Epidermal melanocyte (primary cell): ENCODE measurements around the gene UNC79.
"Not testable (repeated sequence)": the region's sequence is repeated elsewhere in the genome, so short reads cannot be mapped to it uniquely, and the experiment has no call there.

Source experiments
- DNase-seq: peaks from one replicate; pipeline ENCODE4 v3.0.0; 2011; ENCODE audit warnings: low spot score; ENCODE audit not compliant: insufficient read length

The UNC79 gene

DNA sequence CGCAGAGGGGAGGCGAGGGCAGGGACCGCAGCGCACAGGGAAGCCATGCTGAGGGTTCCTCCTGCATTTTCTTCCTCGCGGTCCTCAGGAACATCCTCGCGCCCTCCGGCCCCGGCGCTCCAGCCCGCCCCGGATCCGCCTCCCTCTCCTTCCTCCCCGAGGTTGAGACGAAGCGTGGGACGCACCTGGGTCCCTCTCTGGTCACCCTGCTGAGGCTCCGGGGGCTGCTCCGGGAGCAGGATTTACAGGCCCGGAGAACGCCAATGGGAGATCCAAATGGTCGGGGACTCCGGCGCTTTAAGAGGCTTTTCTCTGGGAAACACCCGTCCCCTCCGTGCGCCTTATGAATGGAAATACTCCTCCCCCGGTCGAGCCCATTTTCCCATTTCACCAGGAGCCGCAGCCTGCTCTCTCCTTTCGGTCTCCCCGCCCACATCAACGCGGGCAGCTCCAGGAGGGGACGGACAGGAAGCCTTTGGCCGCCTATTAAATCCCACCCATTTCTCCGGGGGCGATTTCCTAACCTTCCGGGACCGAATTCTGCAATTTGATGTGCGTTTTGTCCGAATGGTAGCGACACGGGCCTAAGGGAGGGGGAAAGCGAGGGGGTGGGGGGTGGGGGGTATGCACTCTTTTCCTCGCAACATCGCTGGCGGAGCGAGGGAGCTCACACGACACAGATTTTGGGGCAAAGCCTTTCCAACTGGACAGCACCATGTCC is at the start of gene UNC79:
UNC79 (plus strand) TSS at position 625 of the 721 bp plus-strand sequence; CDS start at position 716, 91 bp downstream.
- DNase-seq = no peak

DNA sequence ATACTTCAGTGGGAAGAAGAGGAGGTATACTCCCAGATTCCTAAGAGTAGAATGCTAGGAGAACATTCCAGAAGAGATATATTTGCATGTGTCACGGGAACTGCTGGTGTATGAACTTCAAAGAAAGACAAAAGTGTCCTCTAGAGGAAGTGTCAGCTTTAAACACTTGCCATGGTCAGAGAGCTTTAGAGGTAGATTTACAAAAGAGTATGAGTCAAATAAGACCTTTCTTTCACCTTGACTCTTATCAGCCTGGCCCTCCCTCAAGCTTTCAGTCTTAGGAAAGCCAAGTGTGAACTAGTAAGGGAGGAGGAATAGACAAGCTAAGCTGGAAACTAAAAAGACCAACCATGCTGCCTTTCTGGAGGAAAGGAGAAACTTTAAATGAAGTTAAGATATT is 49.1 kb upstream of the UNC79 start:
- DNase-seq = no peak

DNA sequence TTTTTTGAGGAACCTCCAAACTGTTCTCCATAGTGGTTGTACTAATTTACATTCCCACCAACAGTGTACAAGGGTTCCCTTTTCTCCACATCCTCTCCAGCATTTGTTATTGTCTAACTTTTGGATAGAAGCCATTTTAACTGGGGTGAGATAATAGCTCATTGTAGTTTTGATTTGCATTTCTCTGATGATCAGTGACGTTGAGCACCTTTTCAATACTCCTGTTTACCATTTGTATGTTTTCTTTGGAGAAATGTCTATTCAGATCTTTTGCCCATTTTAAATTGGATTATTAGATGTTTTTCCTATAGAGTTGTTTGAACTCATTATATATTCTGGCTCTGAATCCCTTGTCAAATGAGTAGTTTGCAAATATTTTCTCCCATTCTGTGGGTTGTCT is 46.5 kb upstream of the UNC79 start:
- DNase-seq = not testable (repeated sequence)

DNA sequence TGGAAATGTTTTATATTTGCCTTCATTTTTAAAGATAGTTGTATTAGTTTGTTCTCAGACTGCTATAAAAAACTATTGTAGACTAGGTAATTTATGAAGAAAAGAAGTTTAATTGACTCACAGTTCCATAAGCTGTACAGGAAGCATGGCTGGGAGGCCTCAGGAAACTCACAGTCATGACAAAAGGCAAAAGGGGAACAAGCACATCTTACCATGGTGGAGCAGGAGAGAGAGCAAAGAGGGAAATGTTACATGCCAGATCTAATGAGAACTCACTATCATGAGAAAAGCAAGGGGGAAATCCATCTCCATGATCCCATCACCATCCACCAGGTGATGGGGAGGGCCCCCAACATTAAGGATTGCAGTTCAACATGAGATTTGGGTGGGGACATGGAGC is 35.5 kb upstream of the UNC79 start:
- DNase-seq = no peak

DNA sequence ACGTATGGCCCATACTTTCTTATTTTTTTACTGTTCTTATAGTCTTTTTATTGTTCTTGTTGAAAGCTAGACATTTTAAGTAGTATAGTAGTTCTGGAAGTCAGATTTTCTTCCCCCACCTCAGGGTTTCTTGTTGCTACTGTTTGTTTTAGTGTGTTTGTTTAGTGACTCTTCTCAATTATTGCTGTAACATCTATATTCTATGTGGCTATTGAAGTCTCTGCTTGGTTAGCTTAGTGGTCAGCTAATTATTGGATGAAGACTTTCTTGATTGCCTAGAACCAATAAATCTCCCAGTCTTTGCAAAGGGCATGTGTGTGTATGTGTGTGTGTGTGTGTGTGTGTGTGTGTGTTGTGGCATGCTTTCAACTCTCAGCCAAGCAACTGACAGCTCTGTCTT is 34.3 kb upstream of the UNC79 start:
- DNase-seq = no peak

DNA sequence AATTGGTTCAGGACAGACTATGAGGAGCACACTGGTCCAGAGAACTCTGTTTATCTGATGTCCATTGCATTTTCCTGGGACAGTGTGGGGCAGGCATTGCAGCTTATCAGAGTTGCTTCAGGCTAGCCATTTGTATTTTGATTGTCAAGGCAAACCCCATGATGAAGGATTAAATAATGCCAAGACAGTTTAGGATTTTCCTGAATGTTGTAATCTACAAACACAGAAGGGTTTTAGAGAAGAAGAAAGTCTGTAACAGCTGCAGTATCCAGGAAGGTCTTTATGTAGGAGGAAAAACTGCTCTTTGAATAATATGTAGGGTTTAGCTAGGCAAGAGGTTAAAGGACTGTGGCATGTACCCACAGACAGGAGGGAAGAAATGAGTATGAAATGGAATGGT is 32.2 kb upstream of the UNC79 start:
- no peak for DNase-seq

DNA sequence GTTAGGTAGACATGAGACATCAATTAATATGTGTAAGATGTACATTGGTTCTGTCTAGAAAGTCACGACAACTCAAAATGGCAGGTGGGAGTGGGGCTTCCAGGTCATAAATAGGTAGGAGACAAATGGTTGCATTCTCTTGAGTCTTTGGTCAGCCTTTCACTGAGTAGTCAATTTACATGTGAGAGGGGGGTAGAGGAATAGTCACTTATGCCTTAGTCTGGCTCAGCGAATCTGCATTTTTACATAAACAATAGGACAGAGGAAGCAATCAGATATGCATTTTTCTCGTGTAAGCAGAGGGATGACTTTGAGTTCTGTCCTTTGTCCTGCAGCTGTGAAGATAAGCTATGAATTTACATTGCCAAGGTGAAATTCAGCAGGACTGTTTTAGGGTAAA is 27.8 kb upstream of the UNC79 start:
- DNase-seq = no peak

DNA sequence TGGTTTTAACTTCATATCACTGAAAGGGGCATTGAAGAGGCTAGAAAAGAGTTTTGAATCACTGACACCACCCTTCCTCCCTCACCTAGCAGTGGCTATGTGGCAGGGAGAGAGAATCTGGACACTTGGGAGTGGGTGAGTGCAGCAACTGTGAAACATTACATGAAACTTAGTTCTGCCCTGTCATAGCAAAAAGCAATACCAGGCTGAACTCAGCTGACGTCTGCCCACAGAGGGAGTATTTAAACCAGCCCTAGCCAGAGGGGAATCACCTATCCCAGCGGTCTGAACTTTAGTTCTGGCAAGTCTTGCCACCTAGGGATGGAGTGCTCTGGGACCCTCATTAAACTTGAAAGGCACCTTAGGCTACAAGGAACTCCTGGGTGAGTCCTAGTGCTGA is 20.7 kb upstream of the UNC79 start:
- DNase-seq = no peak

DNA sequence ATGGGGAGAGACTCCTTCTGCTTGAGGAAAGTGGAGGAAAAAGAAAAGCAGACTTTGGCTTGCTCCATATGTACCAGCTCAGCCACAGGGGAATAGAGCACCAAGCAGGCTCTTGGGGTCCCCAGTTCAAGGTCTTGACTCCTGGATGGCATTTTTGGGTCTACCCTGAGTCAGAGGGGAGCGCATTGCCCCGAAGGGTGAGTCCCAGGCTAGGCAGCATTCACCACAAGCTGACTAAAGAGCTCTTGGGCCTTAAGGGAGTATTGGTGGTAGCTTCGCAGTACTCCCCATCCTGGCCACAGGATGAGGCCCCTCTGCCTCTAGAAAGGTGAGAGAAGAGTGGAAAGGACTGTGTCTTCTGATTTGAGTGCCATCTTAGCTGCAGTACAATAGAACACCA is 19.8 kb upstream of the UNC79 start:
- DNase-seq = no peak

DNA sequence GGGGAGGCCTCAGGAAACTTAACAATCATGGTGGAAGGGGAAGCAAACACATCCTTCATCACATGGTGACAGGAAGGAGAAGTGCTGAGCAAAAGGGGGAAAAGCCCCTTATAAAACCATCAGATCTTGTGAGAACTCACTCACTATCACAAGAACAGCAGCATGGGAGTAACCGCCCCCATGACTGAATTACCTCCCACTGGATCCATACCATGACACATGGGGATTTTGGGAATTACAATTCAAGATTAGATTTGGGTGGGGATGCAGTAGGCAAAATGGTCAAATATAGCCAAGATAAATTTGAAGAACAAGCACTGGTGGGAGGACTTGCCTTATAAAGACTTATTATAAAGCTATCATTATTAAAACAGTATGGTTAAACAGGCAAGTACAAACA is 5.6 kb upstream of the UNC79 start:
- DNase-seq = not testable (repeated sequence)

DNA sequence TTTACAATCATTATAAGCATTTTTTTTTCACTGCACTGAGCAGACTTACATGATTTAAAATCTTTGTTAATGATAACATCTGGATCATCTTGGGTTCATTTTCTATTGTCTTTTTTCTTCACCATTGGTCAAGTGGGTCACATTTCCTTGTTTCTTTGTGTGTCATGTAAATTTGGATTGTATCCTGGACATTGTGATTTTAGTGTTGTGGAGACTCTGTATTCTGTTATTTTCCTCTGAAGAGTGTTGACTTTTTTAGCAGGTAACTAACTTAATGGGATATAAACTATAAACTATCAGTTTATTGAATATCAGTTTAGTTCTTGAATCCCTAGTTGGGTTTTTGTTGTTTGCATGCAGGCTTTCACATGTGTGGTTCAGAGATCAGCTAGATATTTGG is 4.0 kb upstream of the UNC79 start:
- DNase-seq = no peak

DNA sequence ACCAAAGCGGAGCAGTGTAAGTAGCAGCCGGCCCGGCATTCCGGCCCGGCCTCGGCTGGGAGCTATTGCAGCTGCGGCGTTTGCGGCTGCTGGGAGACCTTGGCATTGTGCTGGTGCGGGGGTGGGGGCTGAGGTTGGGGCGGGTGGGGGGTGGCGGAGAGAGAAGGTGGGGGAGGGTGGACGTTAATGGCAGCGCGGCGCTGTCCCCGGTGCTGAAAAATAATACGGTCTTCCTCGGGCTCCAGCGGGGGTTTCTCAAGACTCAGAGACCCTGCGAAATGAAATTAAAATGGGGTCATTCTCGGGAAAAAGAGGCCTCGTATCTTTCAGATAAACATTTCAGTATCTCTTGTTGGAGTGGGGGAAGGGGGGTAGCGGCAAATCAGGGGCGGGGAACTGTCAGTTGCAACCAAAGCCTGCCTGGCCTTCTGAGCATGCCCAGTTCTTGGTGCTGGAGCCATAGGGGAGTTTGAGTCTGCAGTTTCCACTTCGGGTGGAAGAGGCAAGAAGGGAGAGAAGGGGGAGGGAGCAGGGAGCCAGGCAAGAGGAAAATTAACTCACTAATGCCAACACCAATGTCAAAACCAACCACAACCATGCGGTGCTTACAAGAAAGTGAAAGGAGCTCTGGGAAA is 414 bp downstream of the UNC79 start:
- DNase-seq = no peak

DNA sequence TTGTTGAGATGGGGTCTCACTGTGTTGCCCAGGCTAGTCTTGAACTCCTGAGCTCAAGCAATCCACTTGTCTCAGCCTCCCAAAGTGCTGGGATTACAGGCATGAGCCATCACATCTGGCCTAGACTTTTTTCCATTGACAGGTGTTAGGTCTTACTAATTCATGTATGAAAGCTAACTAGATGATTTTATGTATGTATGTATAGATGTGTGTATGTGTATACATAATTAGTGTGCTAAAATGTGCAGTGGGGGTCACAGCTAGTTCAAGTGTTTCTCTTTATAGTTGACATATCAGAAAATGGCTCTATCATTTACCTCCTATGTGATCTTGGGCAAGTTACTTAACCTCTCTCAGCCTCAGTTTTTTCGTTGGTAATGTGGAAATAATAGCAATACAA is 23.5 kb downstream of the UNC79 start:
- DNase-seq = no peak

DNA sequence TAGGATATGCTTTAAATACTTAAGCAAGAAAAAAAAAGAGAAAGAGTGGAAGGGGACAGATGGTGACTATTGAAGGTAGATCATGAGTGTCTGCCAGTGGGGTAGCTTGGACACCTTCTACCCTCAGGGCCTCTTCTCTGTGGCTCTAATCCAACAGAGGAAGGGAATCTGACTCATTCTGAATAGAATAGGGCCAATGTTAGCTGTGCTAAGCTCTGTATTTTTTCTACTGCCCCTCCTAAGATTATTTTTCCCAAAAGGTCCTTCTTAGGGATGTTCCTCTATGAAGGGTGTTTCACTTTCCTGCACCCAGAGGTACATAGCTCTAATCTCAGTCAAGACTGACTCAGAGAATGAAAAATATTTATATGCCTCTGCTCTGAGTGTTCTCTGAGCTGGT is 25.6 kb downstream of the UNC79 start:
- no peak for DNase-seq

DNA sequence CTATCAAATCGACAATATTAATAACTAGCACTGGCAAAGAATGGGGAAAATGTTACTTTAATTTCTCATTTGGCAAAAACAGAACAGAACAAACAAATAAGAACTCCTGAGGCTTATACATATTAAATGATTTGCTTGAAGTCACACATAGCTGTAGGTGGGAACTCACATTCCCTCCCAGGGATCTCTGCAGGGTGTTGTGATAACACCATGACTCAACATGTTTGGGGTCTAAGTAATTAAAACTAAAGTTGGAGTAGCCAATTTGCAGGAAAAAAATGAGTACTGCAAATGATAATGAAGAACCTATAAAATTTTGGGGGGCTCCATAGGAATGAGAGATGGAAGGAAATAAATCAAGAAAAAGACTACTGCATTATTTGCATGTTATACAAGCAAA is 27.5 kb downstream of the UNC79 start:
- no peak for DNase-seq

DNA sequence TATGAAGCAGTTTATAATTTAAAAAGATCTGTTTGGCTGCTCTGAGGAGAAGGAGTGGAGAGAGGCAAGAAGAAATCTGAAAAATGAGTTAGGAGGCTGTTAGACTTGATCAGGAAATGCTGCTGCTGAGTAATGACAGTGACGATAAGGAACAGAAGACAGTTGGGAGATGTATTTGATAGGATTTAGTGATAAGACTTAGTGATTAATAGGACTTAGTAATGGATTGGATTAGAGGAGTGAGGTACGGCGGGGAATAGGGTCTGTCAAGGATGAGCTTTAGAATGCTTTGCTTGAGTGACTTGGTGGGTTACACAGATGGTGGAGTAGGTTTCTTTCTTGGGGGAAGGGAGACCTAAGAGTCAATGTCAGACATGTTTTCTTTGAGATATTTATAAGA is 31.7 kb downstream of the UNC79 start:
- no peak for DNase-seq

DNA sequence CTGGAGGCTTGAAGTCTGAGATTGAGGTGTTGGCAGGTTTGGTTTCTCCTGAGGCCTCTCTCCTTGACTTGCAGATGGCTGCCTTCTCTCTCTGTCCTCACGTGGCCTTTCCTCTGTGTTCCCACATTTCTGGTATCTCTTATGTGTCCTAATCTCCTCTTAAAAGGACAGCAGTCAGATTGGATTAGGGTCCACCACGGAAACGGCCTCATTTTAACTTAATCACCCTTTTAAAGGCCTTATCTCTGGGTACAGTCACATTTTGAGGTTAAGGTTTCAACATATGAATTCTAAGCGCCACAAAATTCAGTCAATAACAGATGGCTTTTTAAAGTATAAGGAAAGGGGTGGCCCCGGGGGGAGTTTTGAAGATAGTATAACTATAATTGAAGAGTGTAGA is 33.5 kb downstream of the UNC79 start:
- no peak for DNase-seq

DNA sequence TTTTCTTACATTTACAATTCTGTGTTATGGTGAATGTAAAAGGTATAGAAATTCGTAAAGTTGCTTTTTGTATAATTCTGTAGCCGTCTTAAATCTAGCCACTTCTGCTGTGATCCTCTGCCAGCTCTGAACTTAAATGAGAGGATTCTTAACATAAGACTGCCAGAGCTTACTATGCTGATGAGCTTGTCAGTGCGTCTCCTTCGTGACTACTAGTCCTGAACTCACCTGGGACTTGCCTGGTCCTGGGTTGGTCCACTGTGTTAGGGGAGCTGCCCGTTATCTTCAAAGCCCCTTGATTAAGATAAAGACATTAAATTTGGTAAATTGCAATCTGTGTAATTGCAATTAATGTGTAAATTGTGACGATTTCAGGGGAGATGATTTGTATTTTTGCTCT is 44.7 kb downstream of the UNC79 start:
- DNase-seq = no peak

DNA sequence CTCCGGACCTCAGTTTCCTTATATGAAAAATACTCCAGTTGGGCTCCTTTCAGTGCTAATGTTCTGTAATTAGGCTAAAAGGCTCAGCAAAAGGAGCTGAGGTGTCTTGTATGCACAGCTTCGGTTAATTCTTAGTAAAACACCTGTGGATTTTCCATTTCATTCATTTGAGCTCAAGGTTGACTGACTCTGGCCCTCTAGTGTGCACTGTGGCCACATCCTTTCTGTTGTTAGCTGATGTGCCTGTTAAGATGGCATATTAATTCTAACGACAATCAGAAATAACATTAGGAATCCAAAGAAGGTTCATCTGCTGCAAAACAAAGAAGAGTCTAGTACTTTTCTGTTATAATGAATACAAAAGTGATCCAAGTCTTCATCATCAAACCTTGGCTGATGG is 45.6 kb downstream of the UNC79 start:
- no peak for DNase-seq

DNA sequence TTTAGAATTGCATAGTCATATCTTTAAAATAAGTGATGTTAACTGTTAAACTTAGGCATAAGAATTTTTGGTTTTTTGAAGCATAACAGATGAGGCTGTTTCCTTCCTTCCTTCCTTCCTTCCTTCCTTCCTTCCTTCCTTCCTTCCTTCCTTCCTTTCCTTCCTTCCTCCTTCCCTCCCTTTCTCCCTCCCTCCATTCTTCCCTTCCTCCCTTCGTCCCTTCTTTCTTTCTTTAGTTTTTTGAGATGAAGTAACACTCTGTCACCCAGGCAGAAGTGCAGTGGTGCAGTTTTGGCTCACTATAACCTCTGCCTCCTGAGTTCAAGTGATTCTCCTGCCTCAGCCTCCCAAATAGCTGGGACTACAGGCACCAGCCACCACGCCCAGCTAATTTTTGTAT is 48.3 kb downstream of the UNC79 start:
- not testable (repeated sequence) for DNase-seq

DNA sequence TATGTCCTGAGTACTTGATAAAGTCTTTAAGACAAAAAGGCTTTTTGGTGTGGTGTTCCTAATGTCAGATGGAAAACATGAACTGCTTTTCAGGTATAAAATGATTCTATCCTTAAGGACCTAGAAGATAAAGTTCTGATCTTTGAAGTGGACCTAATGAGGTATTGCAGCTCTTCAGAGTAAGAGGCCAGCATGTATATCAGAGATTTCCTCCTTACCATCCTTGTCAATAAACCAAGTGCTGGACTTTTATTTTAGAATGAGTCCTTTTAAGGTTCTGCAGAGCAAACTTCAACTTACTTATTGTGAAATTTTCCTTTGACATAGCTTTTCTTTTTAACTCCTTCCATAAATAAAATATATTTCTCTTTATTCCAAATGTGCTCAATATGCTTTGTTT is 50.1 kb downstream of the UNC79 start:
- DNase-seq = no peak

DNA sequence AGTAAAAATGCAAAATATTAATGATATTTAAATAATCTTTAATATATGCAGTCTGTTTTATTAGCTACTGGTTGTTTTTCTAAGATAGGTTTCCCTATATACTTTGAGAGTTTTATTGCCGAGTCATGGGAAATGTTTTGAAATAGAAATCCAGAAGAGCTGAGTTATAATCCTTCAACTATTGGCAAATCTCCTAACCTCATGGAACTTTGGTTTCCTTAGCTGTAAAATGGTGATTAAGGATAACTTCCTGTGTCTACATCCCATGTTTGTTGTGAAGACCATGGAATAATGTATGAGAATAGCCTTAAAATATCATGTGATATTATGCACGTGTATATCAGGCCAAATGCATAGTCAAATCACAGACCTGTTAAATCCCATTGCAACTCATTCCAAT is 51.0 kb downstream of the UNC79 start:
- no peak for DNase-seq

DNA sequence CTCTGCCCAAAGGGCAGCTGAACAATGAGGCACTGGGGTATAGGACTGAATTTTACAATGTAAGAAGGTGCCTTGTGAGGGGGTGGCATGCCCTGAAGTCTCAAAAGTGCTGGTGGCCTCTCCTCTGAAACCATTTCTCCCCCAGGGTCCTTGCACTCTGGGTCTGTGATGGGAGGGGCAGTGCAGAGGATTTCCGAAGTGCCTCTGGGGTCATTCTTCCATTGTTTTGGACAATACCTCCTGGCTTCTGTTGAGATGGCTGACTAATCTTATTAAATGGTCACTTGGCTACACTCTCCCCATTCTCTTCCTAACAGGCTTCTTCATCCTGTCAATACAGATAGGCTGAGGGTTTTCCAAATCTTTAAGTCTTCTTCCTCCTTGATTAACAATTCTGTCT is 59.3 kb downstream of the UNC79 start:
- no peak for DNase-seq
